ENCODE measurements around the gene CDKN2C. TPM values are rescaled to one million over a fixed set of nuclear protein-coding genes. Genes with fewer than 3 reads are reported as not detected.

Gene CDKN2C
- total and polyA plus RNA-seq, 10 of the 15 experiments (the other 5 are each of a cell fraction or from before 2014, with no cell fraction given) = 3.3 to 11.7 (median 6.0) TPM

DNA sequence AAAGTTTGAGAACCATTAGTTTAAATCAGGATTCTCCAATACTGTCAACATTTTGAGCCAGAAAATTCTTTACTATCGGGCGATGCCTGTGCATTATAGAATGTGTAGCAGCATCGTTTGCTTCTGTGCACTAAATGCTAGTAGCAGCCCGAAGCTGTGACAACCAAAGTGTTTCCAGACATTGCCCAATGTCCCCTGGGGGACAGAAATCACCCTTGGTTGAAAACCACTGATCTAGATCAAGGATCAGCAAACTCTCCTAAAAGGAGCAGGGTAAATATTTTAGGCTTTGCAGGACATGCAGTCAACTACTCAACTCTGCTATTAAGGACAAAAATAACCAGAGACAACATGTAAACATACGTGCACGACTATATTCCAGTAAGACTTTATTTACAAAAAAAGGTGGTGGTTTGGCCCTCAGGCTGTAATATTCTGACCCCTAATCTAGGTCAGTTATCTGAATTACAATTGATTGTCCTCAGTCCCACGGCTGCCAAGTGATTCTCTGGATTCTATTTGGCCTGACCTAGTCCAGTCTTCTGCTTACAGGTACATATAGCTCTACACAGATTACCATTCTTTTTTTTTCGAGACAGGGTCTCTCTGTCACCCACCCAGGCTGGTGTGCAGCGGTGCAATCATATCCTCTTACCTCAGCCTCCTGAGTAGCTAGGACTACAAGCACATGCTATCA is 20.6 kb upstream of the CDKN2C start:
- no peak for ATAC-seq
- Histone ChIP-seq H3K36me3 (ENCODE audit: control insufficient read depth in 2 of 2, insufficient read depth in 2 of 2, low read length in 1 of 2) (no peaks in the 10 kb centered on the region), H3K4me1 (ENCODE audit: control insufficient read depth, insufficient read depth, low read length) (peaks cover 7% of the 10 kb centered on the region; the same call in 1 of the 2 replicates), H2AFZ (ENCODE audit: control insufficient read depth, low read depth, low read length) (no peak overlapping the region), H3K27me3 (replicated peaks in 1 of 2; ENCODE audit: control insufficient read depth in 2 of 2, insufficient read depth in 2 of 2, low read length in 1 of 2) (no peaks in the 10 kb centered on the region), H4K20me1 (ENCODE audit: control insufficient read depth, insufficient read depth) (no peaks in the 10 kb centered on the region), H3K79me2 (ENCODE audit: control insufficient read depth, insufficient read depth, low read length) (peaks cover 60% of the 10 kb centered on the region), H3K4me2 (ENCODE audit: control insufficient read depth, insufficient read depth) (no peak overlapping the region), H3K9me3 (replicated peaks; ENCODE audit: control insufficient read depth, insufficient read depth, low read length) (no peaks in the 10 kb centered on the region), H3K4me3 (no peak overlapping the region), H3K9ac (ENCODE audit: control insufficient read depth, insufficient read depth, low read length) (no peak overlapping the region), H3K27ac (ENCODE audit: control insufficient read depth, insufficient read depth) (no peak overlapping the region)
- CTCF ChIA-PET = interaction anchor here (1.3 to 1.8 kb wide), 2 partner anchors 20 to 175 kb away, joined by 4 to 10 read pairs; no protein-coding TSS in a partner anchor
- no TSS peak for BruUV-seq (replicated peaks)
- POLR2A ChIA-PET = no interaction called here
- intact Hi-C loops (cut with micrococcal nuclease; ENCODE audit: unreplicated experiment) (no loop called here), in situ Hi-C loops (cut with MboI) (no loop called here)
- no peak for FAIRE-seq
- SMC1A ChIA-PET (ENCODE audit: uncharacterized antibody, unreplicated experiment) = interaction anchor here (1.0 kb wide), 1 partner anchor 239 kb away, joined by 3 read pairs; no protein-coding TSS in a partner anchor
- RAD21 ChIA-PET (ENCODE audit: unreplicated experiment) = no interaction called here
- WGBS (ENCODE audit: insufficient coverage, insufficient replicate concordance, low lambda C conversion rate, missing lambda C conversion rate) = 75% methylated on average over 9 of the region's 9 CpGs
- no peak for DNase-seq (ENCODE audit: low read depth, low spot score)
- TF ChIP-seq IRF3 (IDR thresholded peaks at IDR 0.05) = no peak
- TF ChIP-seq KLF5 (IDR thresholded peaks at IDR 0.05; ENCODE audit: partially characterized antibody) = no peak
- no peak for TF ChIP-seq E2F4 (IDR thresholded peaks at IDR 0.05; ENCODE audit: low read depth, low read length)
- TF ChIP-seq CHD4 (IDR thresholded peaks at IDR 0.05) = no peak
- TF ChIP-seq BCL3 (IDR thresholded peaks at IDR 0.05; ENCODE audit: borderline replicate concordance, insufficient read depth, low read depth, low read length, poor library complexity, severe bottlenecking) = no peak
- TF ChIP-seq DPF2 (IDR thresholded peaks at IDR 0.05) = no peak
- TF ChIP-seq, protein P1, sequence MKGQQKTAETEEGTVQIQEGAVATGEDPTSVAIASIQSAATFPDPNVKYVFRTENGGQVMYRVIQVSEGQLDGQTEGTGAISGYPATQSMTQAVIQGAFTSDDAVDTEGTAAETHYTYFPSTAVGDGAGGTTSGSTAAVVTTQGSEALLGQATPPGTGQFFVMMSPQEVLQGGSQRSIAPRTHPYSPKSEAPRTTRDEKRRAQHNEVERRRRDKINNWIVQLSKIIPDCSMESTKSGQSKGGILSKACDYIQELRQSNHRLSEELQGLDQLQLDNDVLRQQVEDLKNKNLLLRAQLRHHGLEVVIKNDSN (IDR thresholded peaks at IDR 0.05; ENCODE audit: borderline replicate concordance, extremely low read length, insufficient read depth, low read depth, low read length) = no peak
- no peak for TF ChIP-seq CHD2 (IDR thresholded peaks at IDR 0.05; ENCODE audit: borderline replicate concordance, low read depth, low read length)
- TF ChIP-seq NR2C2 (IDR thresholded peaks at IDR 0.05; ENCODE audit: borderline replicate concordance, control insufficient read depth, insufficient read length, low read depth) = no peak
- no peak for TF ChIP-seq ATF2 (IDR thresholded peaks at IDR 0.05; ENCODE audit: low read length)
- no peak for TF ChIP-seq TCF3 (IDR thresholded peaks at IDR 0.05; ENCODE audit: borderline replicate concordance, insufficient read depth, low read depth, low read length)
- no peak for TF ChIP-seq ZZZ3 (IDR thresholded peaks at IDR 0.05; ENCODE audit: control insufficient read depth, insufficient read length, low read depth)
- TF ChIP-seq, protein P2, sequence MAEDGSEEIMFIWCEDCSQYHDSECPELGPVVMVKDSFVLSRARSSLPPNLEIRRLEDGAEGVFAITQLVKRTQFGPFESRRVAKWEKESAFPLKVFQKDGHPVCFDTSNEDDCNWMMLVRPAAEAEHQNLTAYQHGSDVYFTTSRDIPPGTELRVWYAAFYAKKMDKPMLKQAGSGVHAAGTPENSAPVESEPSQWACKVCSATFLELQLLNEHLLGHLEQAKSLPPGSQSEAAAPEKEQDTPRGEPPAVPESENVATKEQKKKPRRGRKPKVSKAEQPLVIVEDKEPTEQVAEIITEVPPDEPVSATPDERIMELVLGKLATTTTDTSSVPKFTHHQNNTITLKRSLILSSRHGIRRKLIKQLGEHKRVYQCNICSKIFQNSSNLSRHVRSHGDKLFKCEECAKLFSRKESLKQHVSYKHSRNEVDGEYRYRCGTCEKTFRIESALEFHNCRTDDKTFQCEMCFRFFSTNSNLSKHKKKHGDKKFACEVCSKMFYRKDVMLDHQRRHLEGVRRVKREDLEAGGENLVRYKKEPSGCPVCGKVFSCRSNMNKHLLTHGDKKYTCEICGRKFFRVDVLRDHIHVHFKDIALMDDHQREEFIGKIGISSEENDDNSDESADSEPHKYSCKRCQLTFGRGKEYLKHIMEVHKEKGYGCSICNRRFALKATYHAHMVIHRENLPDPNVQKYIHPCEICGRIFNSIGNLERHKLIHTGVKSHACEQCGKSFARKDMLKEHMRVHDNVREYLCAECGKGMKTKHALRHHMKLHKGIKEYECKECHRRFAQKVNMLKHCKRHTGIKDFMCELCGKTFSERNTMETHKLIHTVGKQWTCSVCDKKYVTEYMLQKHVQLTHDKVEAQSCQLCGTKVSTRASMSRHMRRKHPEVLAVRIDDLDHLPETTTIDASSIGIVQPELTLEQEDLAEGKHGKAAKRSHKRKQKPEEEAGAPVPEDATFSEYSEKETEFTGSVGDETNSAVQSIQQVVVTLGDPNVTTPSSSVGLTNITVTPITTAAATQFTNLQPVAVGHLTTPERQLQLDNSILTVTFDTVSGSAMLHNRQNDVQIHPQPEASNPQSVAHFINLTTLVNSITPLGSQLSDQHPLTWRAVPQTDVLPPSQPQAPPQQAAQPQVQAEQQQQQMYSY (CRISPR knock-in tag; IDR thresholded peaks at IDR 0.05) = no peak
